T-helper 2 cell (primary cell): ENCODE measurements around the gene MBTPS1.

Experiments
- DNase-seq, 5 experiments: peaks; one replicate each; pipeline versions ENCODE4 v3.0.0 to v3.0.0-alpha.2; 2012 to 2022

The MBTPS1 gene

GRCh38 chr16:84096447-84097005, 20.2 kb downstream of the MBTPS1 start:
- DNase-seq, result no peak

GRCh38 chr16:84095466-84095865, 21.3 kb downstream of the MBTPS1 start:
- DNase-seq, result no peak

GRCh38 chr16:84093879-84094270, 22.9 kb downstream of the MBTPS1 start:
- no peak for DNase-seq

GRCh38 chr16:84093120-84093878, 23.4 kb downstream of the MBTPS1 start:
- no peak for DNase-seq

- no peak for DNase-seq
Observed at GRCh38 chr16:84091460-84091859, 25.3 kb downstream of the MBTPS1 start.

GRCh38 chr16:84090211-84090610, 26.5 kb downstream of the MBTPS1 start:
- DNase-seq, result no peak

GRCh38 chr16:84088695-84089395, 27.9 kb downstream of the MBTPS1 start:
- peak in 4 of 5 experiments; percentile 13 to 90 (median 23) for DNase-seq

GRCh38 chr16:84087466-84088151, 29.1 kb downstream of the MBTPS1 start:
- DNase-seq, result peak in 1 of 5 experiments; percentile 51

GRCh38 chr16:84087001-84087400, 29.7 kb downstream of the MBTPS1 start:
- DNase-seq, result no peak

- DNase-seq, result no peak
Observed at GRCh38 chr16:84086341-84086740, 30.4 kb downstream of the MBTPS1 start.

GRCh38 chr16:84085773-84086172, 31.0 kb downstream of the MBTPS1 start:
- peak in 1 of 5 experiments; percentile 53 for DNase-seq

- no peak for DNase-seq
Observed at GRCh38 chr16:84085271-84085667, 31.5 kb downstream of the MBTPS1 start.

- peak; percentile 27 to 87 (median 49) for DNase-seq
Observed at GRCh38 chr16:84084570-84085270, 32.0 kb downstream of the MBTPS1 start.

- DNase-seq, result no peak
Observed at GRCh38 chr16:84082835-84083569, 33.7 kb downstream of the MBTPS1 start.

GRCh38 chr16:84082110-84082509, 34.6 kb downstream of the MBTPS1 start:
- DNase-seq, result no peak

- DNase-seq, result no peak
Observed at GRCh38 chr16:84081446-84081989, 35.2 kb downstream of the MBTPS1 start.

GRCh38 chr16:84080813-84081212, 35.9 kb downstream of the MBTPS1 start:
- no peak for DNase-seq

GRCh38 chr16:84080378-84080777, 36.4 kb downstream of the MBTPS1 start:
- no peak for DNase-seq

- DNase-seq, result no peak
Observed at GRCh38 chr16:84079664-84080063, 37.1 kb downstream of the MBTPS1 start.

- DNase-seq, result no peak
Observed at GRCh38 chr16:84075376-84075775, 41.4 kb downstream of the MBTPS1 start.

GRCh38 chr16:84074721-84075120, 42.0 kb downstream of the MBTPS1 start:
- DNase-seq, result no peak

- no peak for DNase-seq
Observed at GRCh38 chr16:84072014-84072413, 44.7 kb downstream of the MBTPS1 start.
